ENCODE results near the gene AGAP9. TPM values are rescaled to one million over a fixed set of nuclear protein-coding genes. Genes with fewer than 3 reads are reported as not detected.
"Not testable (repeated sequence)": the region's sequence is repeated elsewhere in the genome, so short reads cannot be mapped to it uniquely, and the experiment has no call there.

The AGAP9 gene
- total and polyA plus RNA-seq, 2 of the 13 experiments (the other 11 are each of a cell fraction or from before 2014, with no cell fraction given): 5.1 to 12.0 TPM

- DNase-seq (ENCODE audit: low spot score); intact Hi-C loops (cut with micrococcal nuclease; ENCODE audit: unreplicated experiment); H4K20me1 ChIP-seq (ENCODE audit: insufficient read depth, low read length); CTCF ChIA-PET (ENCODE audit: low intra/inter-chr PET ratio, low total read pairs); H3K36me3 ChIP-seq (replicated peaks in 1 of 2; ENCODE audit: control insufficient read depth in 1 of 2, insufficient read depth in 2 of 2, low read length in 2 of 2); FAIRE-seq; in situ Hi-C loops (cut with HindIII; ENCODE audit: extremely low pct_ligation_motif_present, low pct_unique_long_range_greater_than_20kb); H3K27me3 ChIP-seq (ENCODE audit: control insufficient read depth in 1 of 2, insufficient read depth in 2 of 2, low read length in 2 of 2); H2AFZ ChIP-seq (ENCODE audit: low read length); H3K4me2 ChIP-seq (ENCODE audit: low read depth, low read length); ATAC-seq; H3K79me2 ChIP-seq (ENCODE audit: insufficient read depth, low read length); H3K27ac ChIP-seq (ENCODE audit: extremely low read length, insufficient read depth, low read length); H3K9ac ChIP-seq (ENCODE audit: insufficient read depth, low read depth, low read length); BruUV-seq (replicated peaks); H3K4me1 ChIP-seq (ENCODE audit: insufficient read depth, low read length); H3K9me3 ChIP-seq (ENCODE audit: low read length); POLR2A ChIA-PET; H3K4me3 ChIP-seq (replicated peaks in 1 of 3; ENCODE audit: insufficient read depth in 1 of 3, low read depth in 2 of 3, low read length in 3 of 3): not testable (repeated sequence)
- 79% methylated on average over 4 of the region's 11 CpGs for WGBS (ENCODE audit: low lambda C conversion rate)
Measured at GRCh38 chr10:47484786-47485185, 38.7 kb downstream of the AGAP9 start.

- H3K9ac ChIP-seq (ENCODE audit: insufficient read depth, low read depth, low read length); BruUV-seq (replicated peaks); H3K36me3 ChIP-seq (replicated peaks in 1 of 2; ENCODE audit: control insufficient read depth in 1 of 2, insufficient read depth in 2 of 2, low read length in 2 of 2); intact Hi-C loops (cut with micrococcal nuclease; ENCODE audit: unreplicated experiment); H3K4me1 ChIP-seq (ENCODE audit: insufficient read depth, low read length); H3K79me2 ChIP-seq (ENCODE audit: insufficient read depth, low read length); in situ Hi-C loops (cut with HindIII; ENCODE audit: extremely low pct_ligation_motif_present, low pct_unique_long_range_greater_than_20kb); POLR2A ChIA-PET; H3K4me3 ChIP-seq (replicated peaks in 1 of 3; ENCODE audit: insufficient read depth in 1 of 3, low read depth in 2 of 3, low read length in 3 of 3); H3K4me2 ChIP-seq (ENCODE audit: low read depth, low read length); H3K27ac ChIP-seq (ENCODE audit: extremely low read length, insufficient read depth, low read length); FAIRE-seq; CTCF ChIA-PET (ENCODE audit: low intra/inter-chr PET ratio, low total read pairs); DNase-seq (ENCODE audit: low spot score); H4K20me1 ChIP-seq (ENCODE audit: insufficient read depth, low read length); H2AFZ ChIP-seq (ENCODE audit: low read length); H3K9me3 ChIP-seq (ENCODE audit: low read length); H3K27me3 ChIP-seq (ENCODE audit: control insufficient read depth in 1 of 2, insufficient read depth in 2 of 2, low read length in 2 of 2); ATAC-seq: not testable (repeated sequence)
- 61% methylated on average over 6 of the region's 11 CpGs for WGBS (ENCODE audit: low lambda C conversion rate)
Measured at GRCh38 chr10:47483923-47484322, 39.5 kb downstream of the AGAP9 start, which contains the start of gene ANXA8. Gene ANXA8, minus strand, starts transcription at chr10:47484115. Its CDS starts 182 bp downstream, at chr10:47483933.

- H3K9me3 ChIP-seq (ENCODE audit: low read length); H3K27me3 ChIP-seq (ENCODE audit: control insufficient read depth in 1 of 2, insufficient read depth in 2 of 2, low read length in 2 of 2); DNase-seq (ENCODE audit: low spot score); H3K4me1 ChIP-seq (ENCODE audit: insufficient read depth, low read length); H3K4me2 ChIP-seq (ENCODE audit: low read depth, low read length); in situ Hi-C loops (cut with HindIII; ENCODE audit: extremely low pct_ligation_motif_present, low pct_unique_long_range_greater_than_20kb); FAIRE-seq; intact Hi-C loops (cut with micrococcal nuclease; ENCODE audit: unreplicated experiment); H3K79me2 ChIP-seq (ENCODE audit: insufficient read depth, low read length); H4K20me1 ChIP-seq (ENCODE audit: insufficient read depth, low read length); H3K36me3 ChIP-seq (replicated peaks in 1 of 2; ENCODE audit: control insufficient read depth in 1 of 2, insufficient read depth in 2 of 2, low read length in 2 of 2); H2AFZ ChIP-seq (ENCODE audit: low read length); H3K9ac ChIP-seq (ENCODE audit: insufficient read depth, low read depth, low read length); ATAC-seq; CTCF ChIA-PET (ENCODE audit: low intra/inter-chr PET ratio, low total read pairs); POLR2A ChIA-PET; H3K27ac ChIP-seq (ENCODE audit: extremely low read length, insufficient read depth, low read length); BruUV-seq (replicated peaks); H3K4me3 ChIP-seq (replicated peaks in 1 of 3; ENCODE audit: insufficient read depth in 1 of 3, low read depth in 2 of 3, low read length in 3 of 3): not testable (repeated sequence)
- WGBS (ENCODE audit: low lambda C conversion rate): no CpG with 5 or more reads among the region's 1 CpG
Measured at GRCh38 chr10:47482367-47482766, 41.1 kb downstream of the AGAP9 start.

- H3K27me3 ChIP-seq (ENCODE audit: control insufficient read depth in 1 of 2, insufficient read depth in 2 of 2, low read length in 2 of 2); ATAC-seq; H2AFZ ChIP-seq (ENCODE audit: low read length); H3K36me3 ChIP-seq (replicated peaks in 1 of 2; ENCODE audit: control insufficient read depth in 1 of 2, insufficient read depth in 2 of 2, low read length in 2 of 2); H4K20me1 ChIP-seq (ENCODE audit: insufficient read depth, low read length); BruUV-seq (replicated peaks); H3K27ac ChIP-seq (ENCODE audit: extremely low read length, insufficient read depth, low read length); DNase-seq (ENCODE audit: low spot score); FAIRE-seq; H3K9me3 ChIP-seq (ENCODE audit: low read length); H3K4me2 ChIP-seq (ENCODE audit: low read depth, low read length); H3K79me2 ChIP-seq (ENCODE audit: insufficient read depth, low read length); H3K4me1 ChIP-seq (ENCODE audit: insufficient read depth, low read length); H3K4me3 ChIP-seq (replicated peaks in 1 of 3; ENCODE audit: insufficient read depth in 1 of 3, low read depth in 2 of 3, low read length in 3 of 3); intact Hi-C loops (cut with micrococcal nuclease; ENCODE audit: unreplicated experiment); POLR2A ChIA-PET; in situ Hi-C loops (cut with HindIII; ENCODE audit: extremely low pct_ligation_motif_present, low pct_unique_long_range_greater_than_20kb); H3K9ac ChIP-seq (ENCODE audit: insufficient read depth, low read depth, low read length); CTCF ChIA-PET (ENCODE audit: low intra/inter-chr PET ratio, low total read pairs): not testable (repeated sequence)
- WGBS (ENCODE audit: low lambda C conversion rate): no CpG with 5 or more reads among the region's 6 CpGs
Measured at GRCh38 chr10:47481768-47482181, 41.7 kb downstream of the AGAP9 start.

Measured in HepG2 (cell line).